ENCODE measurements around the gene POU2F2.
"Not testable (repeated sequence)": the region's sequence is repeated elsewhere in the genome, so short reads cannot be mapped to it uniquely, and the experiment has no call there.

The POU2F2 gene

GRCh38 chr19:42124386-42124901 is 7.8 kb downstream of the POU2F2 start:
- DNase-seq, result no peak

- DNase-seq, result no peak
Observed at GRCh38 chr19:42123765-42124164, 8.5 kb downstream of the POU2F2 start.

- peak; percentile 29 for DNase-seq
Observed at GRCh38 chr19:42122691-42123607, 9.3 kb downstream of the POU2F2 start.

- DNase-seq, result peak; percentile 85
Observed at GRCh38 chr19:42121656-42122069, 10.6 kb downstream of the POU2F2 start.

GRCh38 chr19:42121036-42121621 is 11.1 kb downstream of the POU2F2 start:
- DNase-seq, result no peak

GRCh38 chr19:42120276-42120980 is 11.8 kb downstream of the POU2F2 start:
- DNase-seq, result no peak

- no peak for DNase-seq
Observed at GRCh38 chr19:42117076-42117475, 15.2 kb downstream of the POU2F2 start.

- no peak for DNase-seq
Observed at GRCh38 chr19:42116308-42117075, 15.8 kb downstream of the POU2F2 start.

- no peak for DNase-seq
Observed at GRCh38 chr19:42115705-42116104, 16.5 kb downstream of the POU2F2 start.

- DNase-seq, result no peak
Observed at GRCh38 chr19:42115219-42115618, 17.0 kb downstream of the POU2F2 start.

- no peak for DNase-seq
Observed at GRCh38 chr19:42114412-42114811, 17.8 kb downstream of the POU2F2 start.

GRCh38 chr19:42113641-42114348 is 18.5 kb downstream of the POU2F2 start:
- DNase-seq, result no peak

GRCh38 chr19:42111811-42112210 is 20.4 kb downstream of the POU2F2 start:
- no peak for DNase-seq

GRCh38 chr19:42111384-42111783 is 20.9 kb downstream of the POU2F2 start:
- no peak for DNase-seq

GRCh38 chr19:42110658-42111057 is 21.6 kb downstream of the POU2F2 start:
- no peak for DNase-seq

GRCh38 chr19:42109896-42110295 is 22.4 kb downstream of the POU2F2 start:
- no peak for DNase-seq

- peak; percentile 90 for DNase-seq
Observed at GRCh38 chr19:42108527-42109389, 23.5 kb downstream of the POU2F2 start.

GRCh38 chr19:42105368-42105767 is 26.9 kb downstream of the POU2F2 start:
- DNase-seq, result no peak

GRCh38 chr19:42102877-42103276 is 29.4 kb downstream of the POU2F2 start:
- no peak for DNase-seq

GRCh38 chr19:42100241-42100640 is 32.0 kb downstream of the POU2F2 start:
- DNase-seq, result not testable (repeated sequence)

Data from CD4-positive, alpha-beta T cell treated with Interleukin-21 for 1 hour (primary cell).